NCI-H524 treated with DMSO at 0.1 percent for 48 hours (cell line): ENCODE measurements around the gene BRD4.

Experiments used
- DNase-seq: peaks from one replicate; lab custom pipeline; 2025; lab: John Stamatoyannopoulos, UW

BRD4 gene

GRCh38 chr19:15265214-15265849, 67.0 kb downstream of the BRD4 start:
- DNase-seq: no peak

GRCh38 chr19:15264933-15265206, 67.5 kb downstream of the BRD4 start:
- DNase-seq: no peak

- no peak for DNase-seq
Observed at GRCh38 chr19:15264061-15264932, 68.0 kb downstream of the BRD4 start.

- DNase-seq: no peak
Observed at GRCh38 chr19:15263361-15263985, 68.9 kb downstream of the BRD4 start.

GRCh38 chr19:15262011-15262410, 70.3 kb downstream of the BRD4 start:
- no peak for DNase-seq

- DNase-seq: no peak
Observed at GRCh38 chr19:15260939-15261338, 71.4 kb downstream of the BRD4 start.

- DNase-seq: no peak
Observed at GRCh38 chr19:15259907-15260306, 72.4 kb downstream of the BRD4 start.

- no peak for DNase-seq
Observed at GRCh38 chr19:15257782-15258181, 74.6 kb downstream of the BRD4 start.

GRCh38 chr19:15256708-15257331, 75.5 kb downstream of the BRD4 start:
- no peak for DNase-seq

- DNase-seq: no peak
Observed at GRCh38 chr19:15255359-15255990, 76.9 kb downstream of the BRD4 start.

- DNase-seq: no peak
Observed at GRCh38 chr19:15254547-15254946, 77.8 kb downstream of the BRD4 start.

GRCh38 chr19:15253513-15253912, 78.8 kb downstream of the BRD4 start:
- no peak for DNase-seq

- no peak for DNase-seq
Observed at GRCh38 chr19:15253061-15253460, 79.3 kb downstream of the BRD4 start.

GRCh38 chr19:15252398-15253018, 79.8 kb downstream of the BRD4 start:
- no peak for DNase-seq

GRCh38 chr19:15251749-15252397, 80.5 kb downstream of the BRD4 start:
- DNase-seq: no peak

- no peak for DNase-seq
Observed at GRCh38 chr19:15251010-15251748, 81.2 kb downstream of the BRD4 start.

- no peak for DNase-seq
Observed at GRCh38 chr19:15250640-15250993, 81.7 kb downstream of the BRD4 start.

GRCh38 chr19:15249972-15250639, 82.2 kb downstream of the BRD4 start:
- no peak for DNase-seq

GRCh38 chr19:15249528-15249874, 82.8 kb downstream of the BRD4 start:
- DNase-seq: no peak
